ENCODE results near the gene RAB37.

Gene RAB37

GRCh38 chr17:74796866-74797265 lies 59.8 kb downstream of the RAB37 start:
- ATAC-seq (replicated peaks), result no peak
- Mint-ChIP-seq H3K36me3 (peaks cover 65 to 80% of the 10 kb centered on the region in 2 donors), H3K27ac (no peak overlapping the region)

More at GRCh38 chr17:74796866-74797265, 59.8 kb downstream of the RAB37 start:
- Mint-ChIP-seq H3K27me3 (no peaks in the 10 kb centered on the region), H3K4me1 (no peaks in the 10 kb centered on the region), H3K4me3 (no peak overlapping the region), H3K9me3 (no peaks in the 10 kb centered on the region)
- DNase-seq, result no peak

Measured in stimulated activated naive B cell treated with anti-CD40 and anti-IgM and Interleukin-4, amounts not matched to agents 10 μg/mL and 1 μg/mL and 100 μg/mL, for 72 hours (primary cell).